HEK293T (cell line): ENCODE measurements around the gene PIGZ.
"Not testable (repeated sequence)": the region's sequence is repeated elsewhere in the genome, so short reads cannot be mapped to it uniquely, and the experiment has no call there.

Experiments
- CTCF ChIA-PET: fragments of 350-600 bp; formaldehyde crosslinking; extraction: SDS; loops from one replicate; lab custom pipeline; 2021; ENCODE audit warnings: antibody characterized with exemption, inconsistent platforms; lab: Yijun Ruan, JAX
- POLR2A ChIA-PET: fragments of 350-600 bp; formaldehyde crosslinking; extraction: SDS; loops from one replicate; lab custom pipeline; 2020; ENCODE audit warnings: antibody characterized with exemption, inconsistent platforms; lab: Yijun Ruan, JAX
- DNase-seq: peaks from one replicate; pipeline ENCODE4 v3.0.0; 2012; ENCODE audit warnings: mixed read lengths; ENCODE audit errors: extremely low spot score
- ARNT ChIP-seq: fragments of 450-650 bp; IDR thresholded peaks from 2 replicates; pipeline ENCODE4 v1.6.1; 2017; ENCODE audit warnings: mild to moderate bottlenecking
- BHLHE40 ChIP-seq: fragments of 450-650 bp; IDR thresholded peaks from 2 replicates; pipeline ENCODE4 v1.6.1; 2016; ENCODE audit warnings: mild to moderate bottlenecking, moderate library complexity, borderline replicate concordance
- CTBP1 ChIP-seq: fragments of 450-650 bp; IDR thresholded peaks from 2 replicates; pipeline ENCODE4 v1.6.1; 2016; ENCODE audit warnings: borderline replicate concordance
- ELF4 ChIP-seq: fragments of 450-650 bp; IDR thresholded peaks from 2 replicates; pipeline ENCODE4 v1.6.1; 2017; ENCODE audit warnings: antibody characterized with exemption
- FOXA1 ChIP-seq: fragments of 450-650 bp; IDR thresholded peaks from 2 replicates; pipeline ENCODE4 v1.6.1; 2016; ENCODE audit warnings: mild to moderate bottlenecking
- FOXK2 ChIP-seq: fragments of 450-650 bp; IDR thresholded peaks from 2 replicates; pipeline ENCODE4 v1.6.1; 2016; ENCODE audit warnings: mild to moderate bottlenecking
- FOXM1 ChIP-seq: fragments of 450-650 bp; IDR thresholded peaks from 2 replicates; pipeline ENCODE4 v1.6.1; 2017; ENCODE audit warnings: mild to moderate bottlenecking, borderline replicate concordance
- HDGF ChIP-seq: fragments of 450-650 bp; IDR thresholded peaks from 2 replicates; pipeline ENCODE4 v1.6.1; 2017; ENCODE audit warnings: antibody characterized with exemption, borderline replicate concordance
- L3MBTL2 ChIP-seq: fragments of 450-650 bp; conservative IDR thresholded peaks from 2 replicates; pipeline ENCODE4 v1.6.1; 2016; ENCODE audit warnings: mild to moderate bottlenecking
- LEF1 ChIP-seq: fragments of 450-650 bp; IDR thresholded peaks from 2 replicates; pipeline ENCODE4 v1.6.1; 2017; ENCODE audit warnings: mild to moderate bottlenecking, borderline replicate concordance
- NFRKB ChIP-seq: fragments of 450-650 bp; IDR thresholded peaks from 2 replicates; pipeline ENCODE4 v1.6.1; 2016; ENCODE audit warnings: mild to moderate bottlenecking, moderate library complexity
- SP1 ChIP-seq: fragments of 450-650 bp; IDR thresholded peaks from 2 replicates; pipeline ENCODE4 v1.6.1; 2017
- SUZ12 ChIP-seq: fragments of 450-650 bp; IDR thresholded peaks from 2 replicates; pipeline ENCODE4 v1.6.1; 2016; ENCODE audit warnings: mild to moderate bottlenecking
- TARDBP ChIP-seq: fragments of 450-650 bp; IDR thresholded peaks from 2 replicates; pipeline ENCODE4 v1.6.1; 2016
- ZNF384 ChIP-seq: fragments of 450-650 bp; IDR thresholded peaks from 2 replicates; pipeline ENCODE4 v1.6.1; 2016
- TF ChIP-seq, protein P1 (sequence below): fragments of 450-650 bp; IDR thresholded peaks from 2 replicates; pipeline ENCODE4 v1.6.1; 2016

Gene PIGZ

DNA sequence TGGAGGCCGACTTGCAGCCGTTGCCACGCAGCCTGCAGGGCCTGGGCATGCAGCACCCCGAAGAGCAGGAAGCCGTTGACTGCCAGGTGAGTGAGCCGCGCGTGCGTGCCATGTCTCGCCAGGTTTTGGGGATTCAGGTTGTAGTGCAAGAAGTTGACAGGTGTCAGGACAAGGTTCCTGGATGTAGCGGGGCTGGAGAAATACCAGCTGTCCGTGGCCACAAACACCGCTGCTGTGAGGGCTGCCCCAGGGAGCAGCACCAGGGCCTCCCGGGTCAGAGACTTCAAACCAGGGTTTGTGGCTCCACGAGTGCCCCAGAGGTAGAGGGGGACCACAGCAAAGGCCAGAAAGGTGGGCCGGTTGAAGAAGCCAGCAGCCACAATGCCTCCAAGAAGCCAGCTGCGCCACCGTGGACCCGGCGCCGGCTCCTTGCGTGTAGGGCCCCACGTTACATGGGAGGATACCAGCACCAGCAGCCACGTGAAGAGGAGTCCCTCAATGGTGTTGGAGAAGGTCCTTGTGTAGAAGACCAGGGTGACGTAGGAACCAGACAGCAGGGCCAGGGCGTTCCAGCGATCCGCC is 20.7 kb downstream of the PIGZ start:
- POLR2A ChIA-PET: no interaction called here
- CTCF ChIA-PET: no interaction called here
- DNase-seq: no peak
- TF ChIP-seq ARNT (no peak), ZNF384 (no peak), SP1 (no peak), TARDBP (no peak), FOXA1 (no peak), FOXK2 (no peak), BHLHE40 (no peak), NFRKB (no peak), L3MBTL2 (no peak), SUZ12 (no peak), HDGF (no peak), FOXM1 (no peak), CTBP1 (no peak), LEF1 (no peak), ELF4 (no peak)
- TF ChIP-seq, protein P1, sequence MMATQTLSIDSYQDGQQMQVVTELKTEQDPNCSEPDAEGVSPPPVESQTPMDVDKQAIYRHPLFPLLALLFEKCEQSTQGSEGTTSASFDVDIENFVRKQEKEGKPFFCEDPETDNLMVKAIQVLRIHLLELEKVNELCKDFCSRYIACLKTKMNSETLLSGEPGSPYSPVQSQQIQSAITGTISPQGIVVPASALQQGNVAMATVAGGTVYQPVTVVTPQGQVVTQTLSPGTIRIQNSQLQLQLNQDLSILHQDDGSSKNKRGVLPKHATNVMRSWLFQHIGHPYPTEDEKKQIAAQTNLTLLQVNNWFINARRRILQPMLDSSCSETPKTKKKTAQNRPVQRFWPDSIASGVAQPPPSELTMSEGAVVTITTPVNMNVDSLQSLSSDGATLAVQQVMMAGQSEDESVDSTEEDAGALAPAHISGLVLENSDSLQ: no peak

DNA sequence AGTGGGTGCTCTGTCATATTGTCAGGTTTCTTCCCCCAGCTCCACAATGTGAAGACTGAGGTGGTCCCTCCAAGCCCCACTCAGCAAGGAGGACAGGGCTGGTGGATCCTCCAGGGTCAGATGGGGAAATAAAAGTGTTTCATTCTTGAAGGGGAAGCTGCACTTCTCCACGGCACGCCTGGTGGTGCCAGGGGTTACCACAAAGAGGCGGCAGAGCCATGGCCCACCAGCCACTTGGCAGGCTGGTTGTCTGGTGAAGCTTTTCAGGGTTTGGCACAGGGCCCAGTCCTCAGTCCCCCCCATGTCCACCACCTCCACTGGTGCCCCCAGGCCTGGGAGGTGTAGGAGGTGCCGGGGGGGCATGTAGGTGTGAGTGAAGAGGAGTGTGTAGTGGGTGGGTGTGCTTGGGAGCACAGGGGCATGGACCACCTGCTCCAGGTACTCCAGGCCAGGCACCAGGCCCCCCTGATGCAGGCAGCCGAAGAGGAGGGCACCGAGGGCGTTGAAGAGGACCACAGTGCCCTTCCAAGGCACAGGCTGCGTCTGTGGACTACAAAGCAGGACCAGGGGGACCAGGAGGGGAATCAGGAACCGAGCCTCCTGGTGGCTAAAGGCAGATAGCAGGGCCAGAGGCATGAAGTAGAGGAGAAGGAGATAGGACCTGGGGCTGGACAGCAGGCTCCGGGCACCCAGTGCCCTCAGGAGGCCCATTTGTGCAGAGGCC is 21.3 kb downstream of the PIGZ start:
- ChIA-PET POLR2A (no interaction called here), CTCF (no interaction called here)
- DNase-seq: no peak
- no peak for TF ChIP-seq L3MBTL2
- TF ChIP-seq LEF1: no peak
- TF ChIP-seq FOXM1: no peak
- TF ChIP-seq SP1: no peak
- TF ChIP-seq SUZ12: no peak
- TF ChIP-seq, protein P1: no peak
- TF ChIP-seq NFRKB: no peak
- TF ChIP-seq FOXK2: no peak
- no peak for TF ChIP-seq CTBP1
- no peak for TF ChIP-seq TARDBP
- TF ChIP-seq FOXA1: no peak
- no peak for TF ChIP-seq ARNT

DNA sequence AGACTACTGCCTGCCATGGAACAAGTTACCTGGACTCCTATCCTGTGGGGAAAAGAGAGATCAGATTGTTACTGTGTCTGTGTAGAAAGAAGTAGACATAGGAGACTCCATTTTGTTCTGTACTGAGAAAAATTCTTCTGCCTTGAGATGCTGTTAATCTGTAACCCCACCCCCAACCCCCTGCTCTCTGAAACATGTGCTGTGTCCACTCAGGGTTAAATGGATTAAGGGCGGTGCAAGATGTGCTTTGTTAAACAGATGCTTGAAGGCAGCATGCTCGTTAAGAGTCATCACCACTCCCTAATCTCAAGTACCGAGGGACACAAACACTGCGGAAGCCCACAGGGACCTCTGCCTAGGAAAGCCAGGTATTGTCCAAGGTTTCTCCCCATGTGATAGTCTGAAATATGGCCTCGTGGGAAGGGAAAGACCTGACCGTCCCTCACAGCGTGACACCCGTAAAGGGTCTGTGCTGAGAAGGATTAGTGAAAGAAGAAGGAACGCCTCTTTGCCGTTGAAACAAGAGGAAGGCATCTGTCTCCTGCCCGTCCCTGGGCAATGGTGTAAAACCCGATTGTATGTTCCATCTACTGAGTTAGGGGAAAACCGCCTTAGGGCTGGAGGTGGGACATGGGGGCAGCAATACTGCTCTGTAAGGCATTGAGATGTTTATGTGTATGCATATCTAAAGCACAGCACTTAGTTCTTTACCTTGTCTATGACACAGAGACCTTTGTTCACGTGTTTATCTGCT is 24.4 kb downstream of the PIGZ start:
- DNase-seq, CTCF ChIA-PET, POLR2A ChIA-PET: not testable (repeated sequence)

DNA sequence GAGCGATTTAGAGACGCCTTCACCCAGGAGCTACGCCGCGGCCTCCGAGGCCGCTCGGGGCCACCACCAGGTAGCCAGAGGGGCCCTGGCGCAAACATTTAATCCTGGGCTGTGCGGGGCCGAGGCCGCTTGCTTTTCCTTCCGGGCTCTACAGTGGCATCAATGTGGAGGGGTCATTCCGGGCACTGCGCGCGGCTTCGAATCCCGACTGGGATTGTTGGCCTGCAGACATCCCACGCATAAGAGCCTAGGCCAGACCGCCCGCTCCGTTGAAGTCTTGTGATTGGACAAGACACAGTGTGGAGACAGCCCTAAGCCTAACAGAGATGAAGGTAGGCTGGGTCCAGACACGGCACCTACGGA is 25.7 kb downstream of the PIGZ start:
- POLR2A ChIA-PET: interaction anchor here (1.6 to 1.7 kb wide), 2 partner anchors 75 to 375 kb away, joined by 5 to 8 read pairs; partner anchors contain the start of genes FBXO45, SENP5 and WDR53
- CTCF ChIA-PET: no interaction called here
- no peak for TF ChIP-seq BHLHE40
- no peak for TF ChIP-seq LEF1
- TF ChIP-seq, protein P1: no peak
- TF ChIP-seq SP1: no peak
- no peak for TF ChIP-seq CTBP1
- TF ChIP-seq HDGF: no peak
- no peak for TF ChIP-seq ELF4
- no peak for DNase-seq

DNA sequence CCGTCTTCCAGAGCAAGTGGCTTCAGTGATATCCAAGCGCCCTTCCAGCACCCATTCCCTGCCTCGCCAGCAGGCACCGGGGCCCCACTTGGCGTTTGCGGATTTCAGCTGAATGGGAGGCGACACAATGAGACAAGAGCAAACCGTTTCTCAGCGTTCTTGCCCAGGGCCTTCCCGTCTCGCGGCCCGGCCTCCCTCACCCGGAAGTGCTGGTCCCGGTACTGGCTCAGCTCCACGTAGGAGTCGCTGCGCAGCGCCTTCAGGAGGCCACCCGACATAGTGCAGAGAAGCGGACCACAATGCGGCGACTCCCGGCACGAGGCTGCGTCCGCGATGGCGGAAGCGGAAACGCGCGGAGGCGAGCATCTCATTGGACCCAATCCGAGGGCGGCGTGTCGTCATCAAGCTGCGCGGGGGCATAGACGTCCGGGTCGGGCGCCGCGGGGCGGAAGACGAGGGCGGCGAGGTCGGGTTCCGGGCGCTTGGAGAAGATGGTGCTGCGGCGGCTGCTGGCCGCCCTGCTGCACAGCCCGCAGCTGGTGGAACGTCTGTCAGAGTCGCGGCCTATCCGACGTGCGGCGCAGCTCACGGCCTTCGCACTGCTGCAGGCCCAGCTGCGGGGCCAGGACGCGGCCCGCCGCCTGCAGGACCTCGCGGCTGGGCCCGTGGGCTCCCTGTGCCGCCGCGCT is 26.3 kb downstream of the PIGZ start, which contains the start of gene NCBP2:
Gene NCBP2, minus strand, starts transcription at position 303 of the 689 bp plus-strand sequence. Its CDS starts 25 bp downstream, at position 278.
- ChIA-PET CTCF (interaction anchor here (0.5 kb wide), 1 partner anchor 15 kb away, joined by 5 read pairs; no protein-coding TSS in a partner anchor), POLR2A (interaction anchor here (0.8 to 1.7 kb wide), 5 partner anchors 9 to 374 kb away, joined by 3 to 8 read pairs (median 5); partner anchors contain the start of genes FBXO45, PAK2, SENP5 and WDR53)
- DNase-seq: peak; percentile 86
- TF ChIP-seq ELF4 (peak; percentile 94), CTBP1 (no peak), L3MBTL2 (peak; percentile 91), SP1 (no peak)

DNA sequence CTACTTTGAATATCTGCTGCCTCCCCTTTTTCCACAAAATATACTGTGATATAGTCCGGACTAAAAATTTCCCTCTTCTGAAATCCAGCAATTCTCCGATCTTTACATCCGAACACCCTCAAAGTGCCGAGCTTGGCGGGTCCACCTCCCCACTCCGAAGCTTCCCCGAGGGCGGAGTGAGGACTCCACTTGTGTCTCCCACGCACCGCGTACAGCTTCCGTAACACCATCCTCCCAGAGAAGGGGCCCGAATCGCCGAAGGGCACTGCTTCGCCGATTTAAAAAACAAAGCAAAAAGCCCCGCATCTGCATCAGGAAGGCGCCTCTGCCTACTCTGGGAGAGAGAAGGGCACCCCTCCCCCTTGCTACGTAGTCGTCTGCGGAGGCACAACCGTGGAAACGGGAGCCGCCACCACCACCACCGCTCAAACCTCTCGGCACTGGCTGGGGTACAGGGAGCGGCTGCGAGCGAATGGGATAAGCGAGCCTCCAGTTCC is 26.9 kb downstream of the PIGZ start:
- TF ChIP-seq ELF4: no peak
- no peak for TF ChIP-seq FOXA1
- no peak for TF ChIP-seq SUZ12
- TF ChIP-seq ZNF384: no peak
- TF ChIP-seq HDGF: no peak
- TF ChIP-seq SP1: no peak
- TF ChIP-seq ARNT: no peak
- CTCF ChIA-PET: interaction anchor here (0.5 kb wide), 1 partner anchor 15 kb away, joined by 5 read pairs; no protein-coding TSS in a partner anchor
- peak; percentile 11 for DNase-seq
- POLR2A ChIA-PET: interaction anchor here (0.8 to 1.7 kb wide), 5 partner anchors 9 to 373 kb away, joined by 3 to 8 read pairs (median 5); partner anchors contain the start of genes FBXO45, PAK2, SENP5 and WDR53
